Neural cell (in vitro differentiated cells): ENCODE results near the gene OSBPL8.

Experiments used
- CTCF ChIP-seq: fragments of 450-650 bp; IDR thresholded peaks from 2 replicates; pipeline ENCODE4 v1.5.1; 2014; ENCODE audit warnings: antibody characterized with exemption, mild to moderate bottlenecking, moderate library complexity; ENCODE audit not compliant: poor library complexity, severe bottlenecking
- EZH2 ChIP-seq: fragments of 200-600, 300-800 bp; shearing (Covaris generic), sonication (generic); IDR thresholded peaks from 2 replicates; pipeline ENCODE4 v1.6.1; 2014; ENCODE audit warnings: antibody characterized with exemption, low read length, borderline replicate concordance, mild to moderate bottlenecking; ENCODE audit not compliant: insufficient read depth, poor library complexity, severe bottlenecking
- POLR2AphosphoS5 ChIP-seq: IDR thresholded peaks from 2 replicates; pipeline ENCODE4 v1.6.1; 2012
- SMC3 ChIP-seq: fragments of 450-650 bp; conservative IDR thresholded peaks from 2 replicates; pipeline ENCODE4 v1.6.1; 2014; ENCODE audit warnings: antibody characterized with exemption, mild to moderate bottlenecking, moderate library complexity; ENCODE audit not compliant: poor library complexity
- TAF1 ChIP-seq: IDR thresholded peaks from 2 replicates; pipeline ENCODE4 v1.6.1; 2012; ENCODE audit warnings: low read depth

- TF ChIP-seq CTCF (no peak), POLR2AphosphoS5 (no peak), SMC3 (no peak), TAF1 (no peak), EZH2 (no peak)
Observed at GRCh38 chr12:76444408-76444984, 115.1 kb downstream of the OSBPL8 start.
